GM12878 (cell line): ENCODE measurements around the gene LPCAT3. TPM values are rescaled to one million over a fixed set of nuclear protein-coding genes. Genes with fewer than 3 reads are reported as not detected.

ENCODE experiments used
- BACH1 ChIP-seq: fragments of 450-650 bp; IDR thresholded peaks from 2 replicates; pipeline ENCODE4 v1.6.1; 2017; ENCODE audit warnings: mild to moderate bottlenecking, borderline replicate concordance
- BCL11A ChIP-seq: IDR thresholded peaks from 2 replicates; pipeline ENCODE4 v1.6.1; 2011; ENCODE audit warnings: low read depth, low read length
- BHLHE40 ChIP-seq, 2 experiments: fragments of 450-650 bp in 1 of 2; IDR thresholded peaks; 2 replicates each; pipeline ENCODE4 v1.6.1; 2011 to 2017; ENCODE audit warnings: low read depth in 2 of 2, borderline replicate concordance in 1 of 2, improper control_type of control experiment in 1 of 2, low read length in 1 of 2, mild to moderate bottlenecking in 1 of 2
- KDM1A ChIP-seq: fragments of 200-600 bp; sonication (generic); IDR thresholded peaks from 2 replicates; pipeline ENCODE4 v1.6.1; 2016; ENCODE audit warnings: borderline replicate concordance
- NRF1 ChIP-seq: conservative IDR thresholded peaks from 2 replicates; pipeline ENCODE4 v1.6.1; 2011; ENCODE audit warnings: mild to moderate bottlenecking, low read depth, low read length, improper control_type of control experiment
- RAD21 ChIP-seq: IDR thresholded peaks from 2 replicates; pipeline ENCODE4 v1.6.1; 2011; ENCODE audit warnings: mild to moderate bottlenecking, low read depth, low read length, moderate library complexity; ENCODE audit not compliant: insufficient read depth
- RB1 ChIP-seq: fragments of 450-650 bp; formaldehyde crosslinking; IDR thresholded peaks from 2 replicates; pipeline ENCODE4 v1.6.1; 2017; ENCODE audit warnings: mild to moderate bottlenecking, borderline replicate concordance
- SMAD1 ChIP-seq: fragments of 450-650 bp; IDR thresholded peaks from 2 replicates; pipeline ENCODE4 v1.6.1; 2018; ENCODE audit warnings: mild to moderate bottlenecking, low read depth; ENCODE audit not compliant: partially characterized antibody
- ZNF622 ChIP-seq: fragments of 450-650 bp; IDR thresholded peaks from 2 replicates; pipeline ENCODE4 v1.6.1; 2017; ENCODE audit warnings: mild to moderate bottlenecking, inconsistent platforms
- ZZZ3 ChIP-seq: IDR thresholded peaks from 2 replicates; pipeline ENCODE4 v1.6.1; 2011; ENCODE audit warnings: low read depth; ENCODE audit not compliant: control insufficient read depth, insufficient read length
- polyA plus RNA-seq, 11 experiments: library from polyadenylated mRNA; depleted of rRNA in 4 of 11; unstranded in 6 of 11; stranded (reverse) in 5 of 11; fragments of >200 nt; fragmentation: Nextera tagmentation in 4 of 11; fragmentation: Illumina TruSeq in 1 of 11; extraction: Ambion mirVana in 4 of 11; extraction: Trizol in 1 of 11; gene quantifications; 1 replicate in 1 of 11; 2 replicates in 10 of 11; pipeline versions ENCODE4 v1.2.1 to v1.2.3, GENCODE V29; 2011 to 2016; ENCODE audit warnings: inconsistent platforms in 2 of 11, missing spikeins in 2 of 11, low read depth in 1 of 11
- total RNA-seq, 4 experiments: library from RNA; depleted of rRNA in 3 of 4; stranded (reverse); fragments of >200 nt in 3 of 4; fragmentation: Illumina TruSeq in 1 of 4; extraction: Trizol in 1 of 4; gene quantifications; 2 replicates each; pipeline versions ENCODE4 v1.2.1 to v1.2.3, GENCODE V29; 2013 to 2021
- TF ChIP-seq, protein P1 (sequence below): fragments of 450-650 bp; IDR thresholded peaks from 2 replicates; pipeline ENCODE4 v1.6.1; 2017; ENCODE audit warnings: mild to moderate bottlenecking, moderate library complexity
- TF ChIP-seq, protein P2 (sequence below): fragments of 450-650 bp; IDR thresholded peaks from 2 replicates; pipeline ENCODE4 v1.6.1; 2018; ENCODE audit warnings: mild to moderate bottlenecking, low read depth, moderate library complexity; ENCODE audit not compliant: partially characterized antibody
- TF ChIP-seq, protein P3 (sequence below): IDR thresholded peaks from 2 replicates; pipeline ENCODE4 v1.6.1; 2012; ENCODE audit warnings: low read length, inconsistent platforms
- TF ChIP-seq, protein P4 (sequence below): fragments of 450-650 bp; IDR thresholded peaks from 2 replicates; pipeline ENCODE4 v1.6.1; 2017; ENCODE audit warnings: mild to moderate bottlenecking, low read depth, inconsistent platforms; ENCODE audit not compliant: poor library complexity, severe bottlenecking
- TF ChIP-seq, protein P5 (sequence below): IDR thresholded peaks from 2 replicates; pipeline ENCODE4 v1.6.1; 2011; ENCODE audit warnings: low read depth, mild to moderate bottlenecking, low read length, moderate library complexity, borderline replicate concordance; ENCODE audit errors: extremely low read depth

The LPCAT3 gene
- total and polyA plus RNA-seq, 10 of the 15 experiments (the other 5 are each of a cell fraction or from before 2014, with no cell fraction given), result 2.6 to 48.3 (median 23.0) TPM

DNA sequence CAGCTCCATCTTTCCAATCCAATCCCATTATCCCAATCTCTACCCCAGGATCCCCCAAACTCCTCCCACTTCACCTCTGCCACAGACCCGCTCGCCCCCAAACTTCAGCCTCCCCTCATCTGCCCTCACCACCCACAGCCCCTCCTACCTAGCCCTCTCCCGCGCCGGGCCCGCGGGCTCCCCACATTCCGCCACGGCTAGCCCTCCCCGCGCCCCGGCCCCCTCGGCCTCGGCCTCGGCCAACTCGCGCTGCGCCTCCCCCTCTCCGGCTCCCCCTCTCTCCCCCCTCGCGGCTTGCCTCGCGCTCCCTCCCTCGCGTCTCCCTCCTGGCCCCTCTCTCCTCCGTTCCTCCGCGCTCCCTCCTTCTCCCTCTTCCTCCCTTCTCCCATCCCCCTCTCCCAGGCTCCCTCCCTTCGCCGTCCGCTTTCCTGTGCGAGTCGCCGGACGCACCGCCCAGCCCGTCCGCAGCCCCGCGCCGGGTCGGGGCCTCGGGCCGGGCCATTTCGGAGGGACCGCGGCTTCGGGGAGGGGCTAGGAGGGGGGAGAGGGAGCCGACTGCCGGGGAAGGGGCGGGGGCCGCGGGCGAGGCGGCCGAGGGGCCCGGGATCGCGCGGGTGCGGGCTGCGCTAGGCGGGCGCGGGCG, 90.8 kb downstream of the LPCAT3 start, which contains the start of gene ATN1 (continued):
- TF ChIP-seq, protein P1, sequence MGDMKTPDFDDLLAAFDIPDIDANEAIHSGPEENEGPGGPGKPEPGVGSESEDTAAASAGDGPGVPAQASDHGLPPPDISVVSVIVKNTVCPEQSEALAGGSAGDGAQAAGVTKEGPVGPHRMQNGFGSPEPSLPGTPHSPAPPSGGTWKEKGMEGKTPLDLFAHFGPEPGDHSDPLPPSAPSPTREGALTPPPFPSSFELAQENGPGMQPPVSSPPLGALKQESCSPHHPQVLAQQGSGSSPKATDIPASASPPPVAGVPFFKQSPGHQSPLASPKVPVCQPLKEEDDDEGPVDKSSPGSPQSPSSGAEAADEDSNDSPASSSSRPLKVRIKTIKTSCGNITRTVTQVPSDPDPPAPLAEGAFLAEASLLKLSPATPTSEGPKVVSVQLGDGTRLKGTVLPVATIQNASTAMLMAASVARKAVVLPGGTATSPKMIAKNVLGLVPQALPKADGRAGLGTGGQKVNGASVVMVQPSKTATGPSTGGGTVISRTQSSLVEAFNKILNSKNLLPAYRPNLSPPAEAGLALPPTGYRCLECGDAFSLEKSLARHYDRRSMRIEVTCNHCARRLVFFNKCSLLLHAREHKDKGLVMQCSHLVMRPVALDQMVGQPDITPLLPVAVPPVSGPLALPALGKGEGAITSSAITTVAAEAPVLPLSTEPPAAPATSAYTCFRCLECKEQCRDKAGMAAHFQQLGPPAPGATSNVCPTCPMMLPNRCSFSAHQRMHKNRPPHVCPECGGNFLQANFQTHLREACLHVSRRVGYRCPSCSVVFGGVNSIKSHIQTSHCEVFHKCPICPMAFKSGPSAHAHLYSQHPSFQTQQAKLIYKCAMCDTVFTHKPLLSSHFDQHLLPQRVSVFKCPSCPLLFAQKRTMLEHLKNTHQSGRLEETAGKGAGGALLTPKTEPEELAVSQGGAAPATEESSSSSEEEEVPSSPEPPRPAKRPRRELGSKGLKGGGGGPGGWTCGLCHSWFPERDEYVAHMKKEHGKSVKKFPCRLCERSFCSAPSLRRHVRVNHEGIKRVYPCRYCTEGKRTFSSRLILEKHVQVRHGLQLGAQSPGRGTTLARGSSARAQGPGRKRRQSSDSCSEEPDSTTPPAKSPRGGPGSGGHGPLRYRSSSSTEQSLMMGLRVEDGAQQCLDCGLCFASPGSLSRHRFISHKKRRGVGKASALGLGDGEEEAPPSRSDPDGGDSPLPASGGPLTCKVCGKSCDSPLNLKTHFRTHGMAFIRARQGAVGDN, result no peak
- TF ChIP-seq KDM1A, result no peak
- TF ChIP-seq, protein P2, sequence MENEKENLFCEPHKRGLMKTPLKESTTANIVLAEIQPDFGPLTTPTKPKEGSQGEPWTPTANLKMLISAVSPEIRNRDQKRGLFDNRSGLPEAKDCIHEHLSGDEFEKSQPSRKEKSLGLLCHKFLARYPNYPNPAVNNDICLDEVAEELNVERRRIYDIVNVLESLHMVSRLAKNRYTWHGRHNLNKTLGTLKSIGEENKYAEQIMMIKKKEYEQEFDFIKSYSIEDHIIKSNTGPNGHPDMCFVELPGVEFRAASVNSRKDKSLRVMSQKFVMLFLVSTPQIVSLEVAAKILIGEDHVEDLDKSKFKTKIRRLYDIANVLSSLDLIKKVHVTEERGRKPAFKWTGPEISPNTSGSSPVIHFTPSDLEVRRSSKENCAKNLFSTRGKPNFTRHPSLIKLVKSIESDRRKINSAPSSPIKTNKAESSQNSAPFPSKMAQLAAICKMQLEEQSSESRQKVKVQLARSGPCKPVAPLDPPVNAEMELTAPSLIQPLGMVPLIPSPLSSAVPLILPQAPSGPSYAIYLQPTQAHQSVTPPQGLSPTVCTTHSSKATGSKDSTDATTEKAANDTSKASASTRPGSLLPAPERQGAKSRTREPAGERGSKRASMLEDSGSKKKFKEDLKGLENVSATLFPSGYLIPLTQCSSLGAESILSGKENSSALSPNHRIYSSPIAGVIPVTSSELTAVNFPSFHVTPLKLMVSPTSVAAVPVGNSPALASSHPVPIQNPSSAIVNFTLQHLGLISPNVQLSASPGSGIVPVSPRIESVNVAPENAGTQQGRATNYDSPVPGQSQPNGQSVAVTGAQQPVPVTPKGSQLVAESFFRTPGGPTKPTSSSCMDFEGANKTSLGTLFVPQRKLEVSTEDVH, result no peak
- TF ChIP-seq BACH1, result no peak
- TF ChIP-seq, protein P3, sequence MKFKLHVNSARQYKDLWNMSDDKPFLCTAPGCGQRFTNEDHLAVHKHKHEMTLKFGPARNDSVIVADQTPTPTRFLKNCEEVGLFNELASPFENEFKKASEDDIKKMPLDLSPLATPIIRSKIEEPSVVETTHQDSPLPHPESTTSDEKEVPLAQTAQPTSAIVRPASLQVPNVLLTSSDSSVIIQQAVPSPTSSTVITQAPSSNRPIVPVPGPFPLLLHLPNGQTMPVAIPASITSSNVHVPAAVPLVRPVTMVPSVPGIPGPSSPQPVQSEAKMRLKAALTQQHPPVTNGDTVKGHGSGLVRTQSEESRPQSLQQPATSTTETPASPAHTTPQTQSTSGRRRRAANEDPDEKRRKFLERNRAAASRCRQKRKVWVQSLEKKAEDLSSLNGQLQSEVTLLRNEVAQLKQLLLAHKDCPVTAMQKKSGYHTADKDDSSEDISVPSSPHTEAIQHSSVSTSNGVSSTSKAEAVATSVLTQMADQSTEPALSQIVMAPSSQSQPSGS, result no peak
- TF ChIP-seq RAD21, result no peak
- no peak for TF ChIP-seq BHLHE40 (IDR thresholded peaks at IDR 0.05; ENCODE audit: borderline replicate concordance in 1 of 2, low read depth in 2 of 2, low read length in 1 of 2)
- no peak for TF ChIP-seq NRF1
- TF ChIP-seq BCL11A, result no peak
- TF ChIP-seq SMAD1, result no peak
- TF ChIP-seq RB1, result peak; percentile 60; the same call in 1 of the 2 replicates
- TF ChIP-seq, protein P4, sequence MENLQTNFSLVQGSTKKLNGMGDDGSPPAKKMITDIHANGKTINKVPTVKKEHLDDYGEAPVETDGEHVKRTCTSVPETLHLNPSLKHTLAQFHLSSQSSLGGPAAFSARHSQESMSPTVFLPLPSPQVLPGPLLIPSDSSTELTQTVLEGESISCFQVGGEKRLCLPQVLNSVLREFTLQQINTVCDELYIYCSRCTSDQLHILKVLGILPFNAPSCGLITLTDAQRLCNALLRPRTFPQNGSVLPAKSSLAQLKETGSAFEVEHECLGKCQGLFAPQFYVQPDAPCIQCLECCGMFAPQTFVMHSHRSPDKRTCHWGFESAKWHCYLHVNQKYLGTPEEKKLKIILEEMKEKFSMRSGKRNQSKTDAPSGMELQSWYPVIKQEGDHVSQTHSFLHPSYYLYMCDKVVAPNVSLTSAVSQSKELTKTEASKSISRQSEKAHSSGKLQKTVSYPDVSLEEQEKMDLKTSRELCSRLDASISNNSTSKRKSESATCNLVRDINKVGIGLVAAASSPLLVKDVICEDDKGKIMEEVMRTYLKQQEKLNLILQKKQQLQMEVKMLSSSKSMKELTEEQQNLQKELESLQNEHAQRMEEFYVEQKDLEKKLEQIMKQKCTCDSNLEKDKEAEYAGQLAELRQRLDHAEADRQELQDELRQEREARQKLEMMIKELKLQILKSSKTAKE, result no peak
- no peak for TF ChIP-seq ZZZ3
- TF ChIP-seq ZNF622, result no peak
- TF ChIP-seq, protein P5, sequence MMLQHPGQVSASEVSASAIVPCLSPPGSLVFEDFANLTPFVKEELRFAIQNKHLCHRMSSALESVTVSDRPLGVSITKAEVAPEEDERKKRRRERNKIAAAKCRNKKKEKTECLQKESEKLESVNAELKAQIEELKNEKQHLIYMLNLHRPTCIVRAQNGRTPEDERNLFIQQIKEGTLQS, result no peak
